HG03039 (cell line): ENCODE results near the gene JAK1.

ENCODE experiments used
- ATAC-seq: cut with Tn5 transposase; IDR thresholded peaks from one replicate; pipeline ENCODE4 v1.9.1; 2021; ENCODE audit warnings: mild to moderate bottlenecking, moderate library complexity; ENCODE audit not compliant: unreplicated experiment

JAK1 gene

GRCh38 chr1:64980745-64981600, 14.6 kb upstream of the JAK1 start:
- no peak for ATAC-seq

GRCh38 chr1:64979358-64979757, 13.0 kb upstream of the JAK1 start:
- no peak for ATAC-seq

DNA sequence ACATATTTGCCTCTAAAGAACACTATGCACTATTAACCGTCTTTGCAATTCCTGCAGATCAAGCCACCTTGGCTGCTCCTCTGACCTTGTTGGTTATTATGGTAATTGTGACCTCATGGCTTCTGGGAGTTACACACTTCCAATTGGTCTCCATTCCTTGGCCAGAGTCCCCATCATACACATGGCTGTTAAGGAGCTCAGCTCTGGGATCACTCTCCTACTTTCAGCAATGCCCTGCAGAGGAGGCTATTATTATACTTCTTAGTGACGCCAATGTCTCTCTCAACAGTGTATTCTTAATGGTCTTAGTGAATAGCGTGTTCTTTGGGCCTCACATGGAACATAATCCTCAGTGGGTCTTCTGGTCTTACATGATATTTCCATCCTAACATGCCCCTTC, 10.0 kb upstream of the JAK1 start:
- ATAC-seq: no peak

GRCh38 chr1:64975740-64976139, 9.4 kb upstream of the JAK1 start:
- no peak for ATAC-seq

DNA sequence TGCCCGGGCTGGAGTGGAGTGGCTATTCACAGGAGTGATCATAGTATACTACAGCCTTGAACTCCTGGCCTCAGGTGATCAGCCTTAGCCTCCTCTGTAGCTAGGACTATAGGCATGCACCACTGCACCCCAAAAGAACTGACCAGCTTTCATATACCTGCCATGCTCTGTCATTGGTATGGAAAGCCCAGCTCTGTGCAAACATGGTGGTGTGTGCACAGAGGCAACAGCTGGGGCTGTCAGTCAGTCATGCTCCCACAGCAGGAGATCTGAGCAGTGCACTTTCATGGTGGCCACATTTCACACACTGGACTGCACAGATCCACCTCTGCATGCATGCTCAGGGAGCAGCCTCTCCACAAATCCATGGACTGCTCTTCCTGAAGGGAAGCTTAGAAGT, 8.8 kb upstream of the JAK1 start:
- ATAC-seq: no peak

DNA sequence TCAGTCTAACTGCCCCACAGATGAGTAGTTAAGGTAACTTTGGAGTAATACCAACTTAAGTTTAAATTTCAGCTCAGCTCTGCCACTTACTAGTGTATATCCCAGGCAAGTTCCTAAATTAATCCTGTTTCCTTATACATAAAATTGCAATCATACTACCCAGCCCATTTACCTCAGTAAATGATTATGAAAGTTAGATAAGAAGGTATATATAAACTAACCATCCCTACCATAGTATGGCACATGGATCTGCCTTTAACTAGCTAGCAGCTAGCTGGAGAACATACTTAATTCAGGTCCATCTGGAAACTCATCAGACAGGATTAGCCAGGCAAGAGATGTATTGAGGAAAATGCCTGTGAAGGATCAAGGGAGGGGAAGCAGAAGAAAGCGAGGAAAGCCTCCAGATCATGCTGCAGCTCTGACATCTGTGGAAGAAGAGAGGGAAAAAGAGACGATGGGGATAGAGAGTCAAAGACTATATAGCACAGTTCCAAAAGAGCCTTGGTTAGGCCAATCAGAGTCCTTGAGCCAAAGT, 8.0 kb upstream of the JAK1 start:
- no peak for ATAC-seq

- no peak for ATAC-seq
Observed at GRCh38 chr1:64973061-64973647, 6.8 kb upstream of the JAK1 start.

DNA sequence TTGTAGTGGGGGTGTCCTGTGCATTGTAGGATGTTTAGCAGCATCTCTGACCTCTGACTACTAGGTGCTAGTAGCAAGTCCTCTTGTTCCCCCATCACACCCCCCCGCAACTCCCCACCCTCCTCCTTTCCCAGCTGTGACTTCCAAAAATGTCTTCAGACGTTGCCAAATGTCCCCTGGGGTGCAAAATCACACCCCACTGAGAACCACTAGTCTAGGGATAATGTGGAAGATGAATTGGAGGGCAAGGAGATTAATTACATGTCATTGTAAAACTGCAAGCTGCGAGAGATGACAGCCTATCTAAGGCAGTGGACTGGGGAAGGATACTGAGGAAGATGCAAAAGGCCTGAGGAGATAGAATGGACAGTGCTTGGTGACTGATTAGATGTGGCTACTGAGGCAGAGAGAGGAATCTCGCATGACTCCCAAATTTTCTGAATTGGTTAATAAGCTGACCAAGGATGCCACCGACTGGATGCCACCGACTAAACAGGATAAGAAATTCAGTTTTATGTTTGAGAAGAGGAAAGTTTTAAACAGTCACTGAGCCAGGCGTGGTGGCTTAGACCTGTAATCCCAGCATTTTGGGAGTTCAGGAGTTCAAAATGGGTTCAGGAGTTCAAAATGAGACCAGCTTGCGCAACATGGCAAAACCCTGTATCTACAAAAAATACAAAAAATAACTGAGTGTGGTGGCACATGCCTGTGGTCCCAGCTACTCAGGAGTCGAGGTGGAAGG, 3.1 kb upstream of the JAK1 start:
- no peak for ATAC-seq

DNA sequence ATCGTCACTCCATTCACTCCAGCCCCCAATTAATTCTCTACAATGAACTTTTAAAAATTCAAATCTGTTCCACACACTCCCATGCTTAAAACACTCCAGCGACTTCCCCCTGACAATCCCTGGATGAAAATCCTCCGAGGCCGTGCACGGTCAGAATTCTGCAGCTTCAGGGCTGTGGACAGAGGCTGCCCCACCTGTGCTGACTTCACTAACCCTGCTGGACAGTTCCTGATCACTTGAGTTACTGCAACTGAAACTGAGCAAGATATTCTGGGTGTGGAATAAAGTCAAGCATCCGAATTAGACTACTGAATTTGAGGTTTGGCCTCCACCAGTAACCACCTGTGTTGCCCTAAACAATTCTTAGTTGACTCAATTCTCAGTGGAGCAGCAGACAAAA, 1.0 kb upstream of the JAK1 start:
- no peak for ATAC-seq

- ATAC-seq: peak; percentile 33
Observed at GRCh38 chr1:64965366-64966157, 787 bp downstream of the JAK1 start.

DNA sequence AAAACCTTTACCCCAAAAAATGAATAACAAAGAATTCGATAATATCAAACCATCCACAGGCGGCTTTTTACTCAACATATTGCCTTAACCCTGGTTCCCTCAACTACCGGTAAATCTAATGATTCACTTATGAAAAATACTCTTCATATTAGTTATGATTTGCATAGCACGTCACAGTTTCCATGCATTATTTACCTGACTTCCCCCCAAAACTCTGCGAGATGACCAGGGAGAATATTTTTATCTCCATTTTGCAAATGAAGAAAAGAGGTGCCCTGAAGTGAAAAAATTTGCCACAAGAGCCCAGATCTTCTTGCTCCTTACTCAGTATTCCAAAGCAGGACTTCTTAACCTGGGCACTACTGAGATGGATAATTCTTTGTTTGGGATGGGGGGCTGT, 2.9 kb downstream of the JAK1 start:
- no peak for ATAC-seq

- no peak for ATAC-seq
Observed at GRCh38 chr1:64962441-64962840, 3.9 kb downstream of the JAK1 start.

DNA sequence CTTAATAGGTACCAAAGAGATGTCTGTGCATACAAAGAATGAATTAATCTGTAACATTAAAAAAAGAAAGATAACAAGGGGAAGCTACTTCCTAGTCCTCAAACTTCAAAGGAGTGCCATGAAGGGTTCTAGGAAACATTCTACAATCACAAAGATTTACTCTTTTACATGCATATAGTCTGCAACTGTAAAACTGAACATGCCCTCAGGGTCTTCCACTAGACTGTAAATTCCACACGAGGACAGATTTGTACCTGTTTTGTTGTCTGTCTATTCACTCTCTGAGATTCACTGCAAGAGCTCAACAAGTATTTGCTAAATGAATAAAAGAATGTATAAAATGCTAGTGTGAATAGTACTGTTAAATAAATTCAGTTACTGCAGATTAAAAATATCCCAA, 4.4 kb downstream of the JAK1 start:
- no peak for ATAC-seq

- peak; percentile 40 for ATAC-seq
Observed at GRCh38 chr1:64960731-64961130, 5.6 kb downstream of the JAK1 start.

- no peak for ATAC-seq
Observed at GRCh38 chr1:64959986-64960385, 6.4 kb downstream of the JAK1 start.

GRCh38 chr1:64956733-64957441, 9.5 kb downstream of the JAK1 start:
- peak; percentile 90 for ATAC-seq

DNA sequence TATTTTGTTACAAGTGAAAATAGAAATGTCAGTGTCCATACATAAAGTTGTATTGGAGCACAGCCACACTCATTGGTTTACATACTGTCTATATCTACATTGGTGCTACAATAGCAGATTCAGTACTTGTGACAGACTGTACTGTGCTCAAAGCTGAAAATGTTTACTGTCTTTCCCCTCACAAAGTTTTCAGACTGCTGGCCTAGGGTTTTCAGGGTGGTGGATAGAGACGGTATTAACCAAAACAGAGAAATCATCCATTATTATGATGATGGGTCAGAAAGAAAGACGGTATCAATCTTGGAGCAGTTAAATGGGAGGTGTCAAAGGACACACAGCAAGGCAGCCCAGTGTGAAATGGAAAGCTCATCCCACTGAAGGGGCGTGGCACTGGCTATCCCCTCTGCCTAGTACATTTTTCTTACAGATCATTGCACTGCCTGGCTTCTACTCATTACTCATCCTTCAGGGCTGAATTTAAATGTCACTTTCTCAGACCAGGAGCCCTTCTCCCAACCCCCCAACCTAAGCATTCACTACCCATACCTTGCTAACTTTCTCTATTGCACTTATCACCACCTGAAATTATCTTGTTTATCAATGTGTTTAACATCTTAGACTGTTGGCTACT, 10.2 kb downstream of the JAK1 start:
- ATAC-seq: no peak

DNA sequence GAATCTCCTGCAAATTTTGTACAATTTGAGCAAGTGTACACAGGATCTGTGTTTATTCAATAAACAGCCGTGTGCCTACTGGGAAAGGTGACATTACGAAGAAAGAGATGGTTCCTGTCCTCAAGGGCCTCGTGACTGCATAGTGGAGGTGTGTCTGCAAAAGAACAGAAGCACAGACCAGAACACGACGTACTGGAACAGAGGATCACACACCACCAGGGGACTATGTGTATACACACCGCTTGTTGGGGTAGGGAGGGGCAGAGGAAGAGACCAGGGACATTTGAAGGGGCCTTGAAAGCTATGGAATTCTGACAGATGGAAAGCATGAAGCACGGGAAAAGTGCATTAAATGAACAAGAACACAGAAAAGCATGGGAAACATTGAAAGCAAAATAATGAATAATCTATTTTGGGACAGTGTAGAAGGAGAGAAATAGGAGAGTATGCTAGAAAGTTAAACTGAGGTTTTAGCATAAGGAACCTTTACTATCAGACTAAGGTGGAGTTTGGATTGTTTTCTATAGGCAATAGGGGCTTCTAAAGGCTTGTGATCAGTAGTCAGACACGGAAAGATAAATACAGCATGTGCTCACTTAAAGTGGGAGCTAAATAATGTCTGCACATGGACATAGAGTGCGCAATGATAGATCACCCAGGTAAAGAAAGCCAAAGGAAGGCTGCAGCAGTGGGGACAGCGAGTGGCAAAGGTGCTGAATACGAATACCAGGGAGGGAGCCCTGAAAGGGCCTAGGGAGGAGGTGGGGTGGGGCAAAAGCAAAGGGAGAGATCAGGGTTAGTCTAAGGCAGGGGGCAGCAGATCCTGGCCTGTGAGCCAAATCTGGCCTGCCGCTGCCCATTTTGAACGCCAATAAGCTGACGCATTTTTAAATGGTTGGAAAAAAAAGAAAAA, 11.0 kb downstream of the JAK1 start:
- ATAC-seq: no peak

DNA sequence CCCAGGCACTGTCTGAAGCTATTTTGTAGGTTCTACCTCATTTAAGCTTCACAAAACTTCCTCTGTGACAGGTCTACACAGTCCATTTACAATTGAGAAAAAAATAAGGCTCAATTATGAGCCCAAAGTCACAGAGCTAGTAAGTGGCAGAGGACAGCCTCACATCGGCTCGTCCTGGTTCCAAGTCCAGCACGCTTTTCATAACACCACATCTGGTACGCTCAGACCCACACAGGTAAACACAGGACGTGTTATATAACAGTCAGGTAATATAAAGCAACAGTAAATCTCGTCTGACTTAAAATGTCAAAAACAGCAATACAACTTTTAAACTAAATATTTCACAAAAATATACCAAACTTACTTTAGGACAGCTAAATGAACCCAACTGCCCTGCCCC, 13.1 kb downstream of the JAK1 start:
- ATAC-seq: no peak
